HL-60 (cell line): Measurements from ENCODE around the gene PDGFC.

Source experiments
- CTCF ChIP-seq: IDR thresholded peaks from one replicate; pipeline ENCODE4 v1.5.1; 2011; ENCODE audit warnings: low read length, control low read depth, inconsistent platforms; ENCODE audit not compliant: insufficient read depth
- GABPA ChIP-seq: IDR thresholded peaks from 2 replicates; pipeline ENCODE4 v1.6.1; 2012; ENCODE audit warnings: low read depth
- POLR2AphosphoS5 ChIP-seq: IDR thresholded peaks from 2 replicates; pipeline ENCODE4 v1.6.1; 2012; ENCODE audit warnings: low read depth
- REST ChIP-seq: IDR thresholded peaks from 2 replicates; pipeline ENCODE4 v1.6.1; 2012; ENCODE audit warnings: low read depth; ENCODE audit not compliant: insufficient replicate concordance
- SPI1 ChIP-seq: IDR thresholded peaks from 2 replicates; pipeline ENCODE4 v1.6.1; 2012; ENCODE audit warnings: low read depth, mild to moderate bottlenecking, borderline replicate concordance

- no peak for TF ChIP-seq CTCF
- no peak for TF ChIP-seq POLR2AphosphoS5
- no peak for TF ChIP-seq REST
- TF ChIP-seq GABPA = no peak
- TF ChIP-seq SPI1 = no peak
Measured at GRCh38 chr4:156923525-156923924, 48.1 kb downstream of the PDGFC start.
